GM21390 (cell line): ENCODE results near the gene IRF6.
"Not testable (repeated sequence)": the region's sequence is repeated elsewhere in the genome, so short reads cannot be mapped to it uniquely, and the experiment has no call there.

ENCODE experiments used
- ATAC-seq: cut with Tn5 transposase; IDR thresholded peaks from one replicate; pipeline ENCODE4 v1.9.1; 2021; ENCODE audit not compliant: unreplicated experiment

IRF6 gene

DNA sequence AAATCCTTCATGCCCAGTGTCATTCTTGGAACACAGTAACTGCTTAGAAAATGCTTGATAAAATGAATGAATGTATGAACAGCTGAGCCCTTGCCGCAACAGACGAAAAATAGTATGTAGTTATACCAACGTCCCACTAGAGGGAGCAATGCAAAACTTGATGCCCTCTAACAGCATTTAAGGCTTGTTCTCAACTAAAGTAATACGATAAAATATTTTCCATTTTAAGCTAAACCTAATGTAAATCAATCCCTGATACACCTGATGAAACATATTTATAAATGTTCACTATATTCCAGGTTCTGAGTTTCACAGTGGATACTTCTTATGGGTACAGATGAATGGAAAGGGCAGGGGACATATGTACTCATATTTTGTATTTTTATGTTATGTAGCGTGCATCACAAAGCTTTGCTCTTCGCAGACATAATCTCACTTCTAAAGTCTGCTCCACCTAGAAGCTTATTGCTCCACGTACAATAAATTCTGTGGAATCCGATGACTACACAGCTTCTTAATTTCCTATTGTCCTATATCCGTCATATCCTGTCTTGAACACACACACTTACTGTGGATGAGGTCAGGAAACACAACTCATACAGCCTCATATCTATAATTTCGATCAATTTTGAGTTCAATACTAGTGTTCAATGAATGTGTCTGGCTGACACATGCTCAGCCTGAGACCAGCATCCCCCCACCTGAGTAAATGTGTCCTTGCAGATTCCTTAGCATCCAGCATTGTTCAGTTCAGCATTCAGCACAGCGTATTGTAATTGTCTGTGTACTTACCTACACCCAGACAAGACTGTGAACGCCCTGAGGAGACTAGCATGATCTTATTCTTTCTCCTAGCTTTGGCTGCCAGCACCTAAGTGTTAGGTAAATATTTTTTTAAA lies 17.4 kb upstream of the IRF6 start:
- ATAC-seq, result peak; percentile 40

DNA sequence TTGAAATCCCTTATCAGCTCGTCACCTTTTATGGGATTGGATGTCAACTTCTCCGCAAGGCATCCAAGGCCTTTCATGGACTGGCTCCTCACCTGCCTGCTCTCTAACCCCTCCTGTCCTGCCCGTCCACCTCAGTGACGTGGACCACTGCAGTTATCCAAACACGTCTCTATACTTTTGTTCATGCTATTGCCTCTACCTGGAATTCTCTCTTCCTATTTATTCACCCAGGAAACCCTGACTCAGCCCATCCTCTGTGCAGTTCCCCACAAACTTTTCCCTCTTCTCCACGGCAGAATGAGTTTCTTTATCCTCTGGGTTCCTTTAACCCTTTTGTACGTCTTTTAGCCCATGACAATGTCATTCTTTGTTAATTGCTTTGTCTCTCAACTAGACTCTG lies 16.8 kb upstream of the IRF6 start:
- ATAC-seq, result no peak

DNA sequence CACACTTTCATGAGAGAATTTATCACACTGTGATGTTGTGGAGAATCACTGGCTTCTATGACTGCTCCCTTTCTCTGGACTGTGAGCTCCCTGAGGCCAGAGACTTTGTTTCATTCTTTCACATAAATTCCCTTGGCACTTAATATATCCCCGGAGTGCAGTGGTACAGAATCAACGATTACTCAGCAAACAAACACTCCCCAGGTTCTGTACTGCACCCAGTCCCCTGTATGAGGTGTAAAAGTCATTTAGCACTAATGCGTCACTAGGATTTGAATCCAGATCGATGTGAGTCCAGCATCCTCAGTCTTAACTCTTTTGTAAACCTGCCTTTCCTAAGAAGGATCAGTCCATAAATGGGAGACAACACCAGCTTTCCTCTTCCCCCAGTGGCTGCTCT lies 15.0 kb upstream of the IRF6 start:
- no peak for ATAC-seq

GRCh38 chr1:209819058-209819457 lies 13.1 kb upstream of the IRF6 start:
- ATAC-seq, result no peak

GRCh38 chr1:209817691-209818090 lies 11.7 kb upstream of the IRF6 start:
- ATAC-seq, result no peak

DNA sequence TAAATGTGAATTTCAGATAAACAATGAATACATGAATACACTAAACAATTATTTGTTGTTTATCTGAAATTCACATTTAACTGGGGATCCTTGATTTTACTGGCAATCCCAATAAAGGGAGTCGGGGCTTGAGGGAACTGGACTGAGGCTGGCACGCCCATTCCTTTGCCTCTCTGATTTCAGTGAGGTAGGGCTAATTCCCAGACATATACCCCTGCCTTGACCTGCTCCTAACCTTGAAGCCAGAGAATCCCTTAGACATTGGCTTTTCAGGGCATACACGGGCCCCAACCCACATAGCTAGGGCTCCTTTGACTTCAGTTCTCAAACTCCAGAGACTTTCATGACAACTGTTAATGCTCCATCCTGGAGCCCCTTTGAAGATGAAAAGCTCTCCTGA lies 11.0 kb upstream of the IRF6 start:
- ATAC-seq, result no peak

DNA sequence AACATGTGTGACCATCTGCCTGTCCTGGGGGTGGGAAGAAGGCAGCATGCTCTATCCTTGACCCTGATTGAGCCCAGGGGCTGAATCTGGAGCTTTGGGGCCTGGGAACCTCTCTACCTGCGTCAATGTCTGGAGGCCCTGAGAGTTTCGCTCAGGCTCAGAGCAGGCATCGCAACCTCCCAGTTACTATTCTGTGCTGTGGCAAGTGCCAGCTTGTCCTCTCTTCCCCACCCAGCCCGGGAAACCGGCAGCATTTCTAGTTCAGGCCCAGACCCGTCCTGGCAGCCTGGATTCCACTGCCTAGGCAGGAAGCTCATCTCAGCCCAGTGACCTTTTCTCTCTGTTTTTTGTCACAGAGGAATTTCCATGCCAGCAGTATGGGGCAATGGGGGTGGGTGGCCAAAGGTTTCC lies 10.0 kb upstream of the IRF6 start:
- ATAC-seq, result no peak

GRCh38 chr1:209815490-209815889 lies 9.5 kb upstream of the IRF6 start:
- no peak for ATAC-seq

DNA sequence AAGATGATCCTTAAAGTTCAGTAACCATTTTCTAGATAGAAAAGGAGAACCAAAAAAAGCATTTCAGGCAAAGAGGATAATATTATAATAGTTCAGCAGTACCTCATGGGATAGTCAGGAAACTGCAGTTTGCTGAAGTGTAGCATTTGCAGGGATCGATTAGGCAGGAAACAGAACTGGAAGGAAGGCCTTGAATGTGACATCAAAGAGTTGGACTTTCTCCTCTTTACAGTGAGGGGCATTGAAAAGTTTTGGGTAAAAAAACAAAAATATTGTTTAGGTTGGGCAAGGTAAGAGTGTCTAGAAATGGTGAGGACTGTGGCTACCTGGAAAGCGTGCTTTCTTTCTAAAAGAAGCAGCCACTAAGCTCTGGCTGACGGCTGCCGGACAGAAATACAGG lies 8.0 kb upstream of the IRF6 start:
- no peak for ATAC-seq

GRCh38 chr1:209810783-209811182 lies 4.8 kb upstream of the IRF6 start:
- no peak for ATAC-seq

DNA sequence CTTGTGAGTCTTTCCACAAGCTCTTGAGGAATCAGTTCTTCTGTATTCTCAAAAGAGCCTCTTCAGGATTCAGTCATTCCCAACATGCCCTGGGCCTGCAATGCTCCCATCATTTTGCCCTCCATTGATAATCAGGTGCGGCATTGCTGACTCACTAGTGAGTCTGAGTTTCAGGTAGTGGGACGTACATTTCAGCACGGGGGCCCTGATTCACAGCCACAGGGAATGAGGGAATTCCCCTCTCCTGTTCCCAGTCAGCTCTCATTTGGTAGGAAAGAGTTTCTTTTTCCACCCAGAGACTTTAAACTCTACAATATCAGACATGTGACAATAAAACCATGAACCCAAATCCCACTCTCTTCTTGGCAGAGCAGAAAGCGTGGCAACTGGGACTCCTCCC lies 3.7 kb upstream of the IRF6 start:
- no peak for ATAC-seq

GRCh38 chr1:209808059-209808581 lies 2.2 kb upstream of the IRF6 start:
- ATAC-seq, result no peak

GRCh38 chr1:209807509-209807908 lies 1.6 kb upstream of the IRF6 start:
- ATAC-seq, result no peak

DNA sequence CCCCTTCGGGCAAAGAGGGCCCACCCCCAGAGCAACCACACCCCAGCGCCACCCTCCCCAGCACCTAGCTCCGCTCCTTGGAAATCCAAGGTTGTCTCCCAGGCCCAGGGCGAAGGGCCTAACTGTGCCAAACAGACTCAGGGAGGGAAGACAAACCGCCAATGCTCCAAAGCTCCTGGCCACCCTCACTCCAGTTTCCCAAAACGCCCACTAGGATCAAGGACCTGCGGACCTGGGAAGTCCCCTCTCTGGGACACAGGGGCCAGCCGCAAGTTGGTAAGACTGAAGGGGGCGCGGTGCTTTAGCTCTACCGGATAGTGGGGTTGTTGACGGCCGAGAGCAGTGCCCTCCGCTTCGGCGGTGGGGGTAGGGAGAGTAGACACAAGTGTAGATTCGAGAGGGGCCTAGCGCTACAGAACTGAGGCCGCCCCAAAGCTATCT lies 581 bp downstream of the IRF6 start:
- no peak for ATAC-seq

DNA sequence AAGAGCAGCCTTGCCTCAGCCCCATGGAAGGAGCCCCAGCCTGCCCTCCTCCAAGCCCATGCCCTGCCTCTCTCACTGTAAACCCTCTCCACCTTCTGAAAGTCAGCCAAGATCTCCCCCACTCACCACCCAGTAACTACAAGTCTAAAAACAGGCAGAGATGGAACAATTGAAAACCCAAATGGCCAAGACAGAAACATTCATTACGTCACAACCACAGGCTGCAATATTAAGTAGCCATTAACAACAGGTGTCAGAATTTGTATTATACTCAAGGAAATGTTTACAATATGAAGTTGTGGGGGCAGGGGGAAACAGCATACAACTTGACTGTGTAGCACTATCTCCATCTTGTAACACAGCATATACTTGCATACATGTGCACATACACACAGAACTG lies 2.4 kb downstream of the IRF6 start:
- no peak for ATAC-seq

DNA sequence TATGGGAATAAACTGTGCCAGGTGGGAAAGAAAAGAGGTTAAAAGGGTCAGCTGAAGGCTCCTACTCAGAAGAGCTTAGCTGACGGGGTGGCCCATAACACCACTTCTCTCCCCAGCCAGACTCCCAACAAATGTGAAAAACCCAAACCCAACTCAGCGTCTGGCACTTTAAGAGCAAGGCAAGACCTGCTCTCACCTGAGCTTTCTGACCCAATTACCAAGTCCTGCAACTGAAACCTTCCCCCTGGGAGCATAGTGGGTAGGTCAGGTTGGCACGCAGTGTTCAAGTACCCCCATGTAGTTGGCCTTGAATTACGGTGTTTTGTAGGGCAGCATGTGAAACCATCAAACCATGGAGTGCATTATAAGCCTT lies 3.2 kb downstream of the IRF6 start:
- ATAC-seq, result no peak

DNA sequence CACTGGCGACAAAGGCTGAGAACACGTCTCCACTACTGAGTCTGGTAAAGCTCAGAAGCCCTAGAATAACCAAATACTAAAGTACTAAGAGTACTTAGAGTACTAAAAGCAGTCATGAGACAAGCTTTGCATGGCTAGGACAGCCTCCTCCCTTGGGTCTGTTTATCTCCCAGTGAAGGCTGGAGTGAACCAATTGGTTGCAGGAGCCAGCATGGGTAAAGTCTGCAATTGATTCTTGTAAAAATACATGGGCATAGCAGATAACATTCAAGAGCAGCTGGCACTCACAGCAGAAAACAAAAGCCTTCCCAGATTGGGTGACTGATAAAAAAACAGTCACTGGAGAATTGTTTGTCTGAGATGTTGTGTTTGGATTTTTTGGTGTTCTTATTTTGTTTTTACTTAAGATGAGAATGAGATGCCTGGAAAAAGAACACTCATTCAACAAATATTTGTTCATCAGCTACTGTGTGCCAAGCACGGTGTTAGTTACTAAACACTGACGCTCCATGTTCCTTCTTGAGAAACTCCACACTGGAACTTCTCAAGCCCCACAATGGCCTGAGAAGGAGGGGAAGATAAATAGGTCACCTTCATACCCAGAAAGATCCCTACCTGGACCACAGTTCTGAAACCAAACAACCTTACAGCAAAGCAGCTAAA lies 3.7 kb downstream of the IRF6 start:
- no peak for ATAC-seq

GRCh38 chr1:209800984-209801834 lies 4.7 kb downstream of the IRF6 start:
- ATAC-seq, result no peak

DNA sequence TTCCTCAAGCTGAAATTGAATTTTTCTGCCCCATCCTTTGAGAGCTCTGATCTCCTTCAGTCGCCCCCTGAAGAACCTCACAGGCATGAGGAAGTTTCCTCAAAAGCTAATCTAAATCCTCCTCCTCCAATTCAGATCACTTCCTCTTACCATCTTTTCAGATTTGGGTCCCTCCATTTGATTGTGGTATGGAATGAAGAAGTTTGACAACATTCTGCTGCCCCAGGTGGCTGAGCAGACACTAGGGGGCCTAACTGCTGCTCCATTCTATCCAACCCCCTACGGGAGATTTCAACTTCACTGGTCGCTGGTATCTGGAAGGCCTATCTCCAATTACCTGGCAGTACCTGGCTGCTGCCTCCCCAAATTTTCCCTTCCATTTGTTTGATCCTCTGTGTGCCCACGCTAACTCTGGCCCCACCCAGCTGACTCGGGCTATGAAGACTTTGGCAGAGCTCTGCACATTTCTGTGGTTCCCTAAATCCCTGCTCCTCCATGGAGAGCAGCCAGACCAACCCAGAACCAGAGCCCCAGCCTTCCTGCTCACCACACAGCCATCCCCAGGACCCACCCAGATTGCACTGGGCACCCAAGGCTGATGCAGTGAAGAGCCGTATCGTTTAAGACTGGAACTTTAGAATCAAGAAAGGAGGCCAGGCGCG lies 7.8 kb downstream of the IRF6 start:
- no peak for ATAC-seq

GRCh38 chr1:209793711-209794110 lies 12.2 kb downstream of the IRF6 start:
- ATAC-seq, result not testable (repeated sequence)

GRCh38 chr1:209791920-209792319 lies 14.0 kb downstream of the IRF6 start:
- ATAC-seq, result no peak
